Gastrocnemius medialis (tissue), 4 donors: ENCODE results near the gene ALG8. TPM values are rescaled to one million over a fixed set of nuclear protein-coding genes. Genes with fewer than 3 reads are reported as not detected.

ENCODE experiments used
- ATAC-seq, 2 donors: fragments of 150-250 bp; one replicate each; pipeline ENCODE4 v1.9.1; 2016
- DNase-seq, 2 donors: peaks; one replicate each; pipeline ENCODE4 v3.0.0-alpha.2; 2019
- H3K27ac ChIP-seq, 4 donors: fragments of 200-600 bp; sonication (generic); 1 replicate in 1 of 4; 2 replicates in 3 of 4; pipeline ENCODE4 v1.5.1; 2016 to 2018; ENCODE audit warnings: mild to moderate bottlenecking in 2 of 4, moderate library complexity in 1 of 4
- H3K27me3 ChIP-seq, 3 donors: fragments of 200-600 bp; sonication (generic) in 2 of 3; 1 replicate in 1 of 3; 2 replicates in 2 of 3; pipeline versions ENCODE4 v1.5.1 to v1.6.0; 2016 to 2019; ENCODE audit warnings: mild to moderate bottlenecking in 1 of 3, moderate library complexity in 1 of 3
- H3K36me3 ChIP-seq, 2 donors: fragments of 200-600 bp; sonication (generic) in 1 of 2; one replicate each; pipeline ENCODE4 v1.5.1; 2017 to 2018
- H3K4me1 ChIP-seq, 2 donors: fragments of 200-600 bp; sonication (generic) in 1 of 2; one replicate each; pipeline ENCODE4 v1.5.1; 2016 to 2017; ENCODE audit warnings: mild to moderate bottlenecking in 2 of 2
- H3K4me3 ChIP-seq, 4 donors: fragments of 200-600 bp; sonication (generic) in 3 of 4; 1 replicate in 1 of 4; 2 replicates in 3 of 4; pipeline ENCODE4 v1.5.1; 2016 to 2019; ENCODE audit warnings: mild to moderate bottlenecking in 2 of 4
- H3K9me3 ChIP-seq, 3 donors: fragments of 200-600 bp; sonication (generic) in 2 of 3; 1 replicate in 1 of 3; 2 replicates in 2 of 3; pipeline ENCODE4 v1.5.1; 2016 to 2019
- CTCF ChIP-seq, 5 experiments: fragments of 450-650 bp in 3 of 5; fragments of 200-600 bp in 2 of 5; sonication (generic) in 2 of 5; IDR thresholded peaks in 4 of 5; conservative IDR thresholded peaks in 1 of 5; 1 replicate in 4 of 5; 2 replicates in 1 of 5; pipeline ENCODE4 v1.5.1; 2016 to 2019; ENCODE audit warnings: antibody characterized with exemption in 5 of 5, mild to moderate bottlenecking in 3 of 5, moderate library complexity in 3 of 5
- POLR2A ChIP-seq, 2 donors: fragments of 450-650 bp; IDR thresholded peaks; one replicate each; pipeline ENCODE4 v1.6.1; 2017; ENCODE audit warnings: antibody characterized with exemption in 2 of 2, mild to moderate bottlenecking in 2 of 2, moderate library complexity in 2 of 2
- in situ Hi-C, 4 donors: fragments of 200-750 bp; cut with MboI; loops; one replicate each; pipeline versions ENCODE4 v1.15.0 to v1.8.0; 2017; ENCODE audit warnings: low sequenced_read_pairs in 4 of 4
- intact Hi-C: fragments of 100-400 bp; cut with DNase I; formaldehyde crosslinking; loops from one replicate; pipeline ENCODE4 v1.15.1; 2023; ENCODE audit warnings: low total_unique reads
- total RNA-seq, 4 donors: library from RNA; depleted of rRNA; stranded (reverse); fragments of >200 nt; gene quantifications; one replicate each; pipeline versions ENCODE4 v1.1.0 to v1.2.3, GENCODE V29; 2016

The ALG8 gene
- total RNA-seq, 4 donors from 2014 or later, result 9.0 to 12.9 (median 10.9) TPM

GRCh38 chr11:78065203-78065602 lies 74.2 kb downstream of the ALG8 start:
- no peak for DNase-seq
- Histone ChIP-seq H3K27me3 (no peaks in the 10 kb centered on the region), H3K4me3 (no peak overlapping the region), H3K27ac (peak overlapping the region in 2 of 4 donors; percentile 8 to 30), H3K9me3 (no peaks in the 10 kb centered on the region), H3K4me1 (peaks cover 39 to 53% of the 10 kb centered on the region in 2 donors), H3K36me3 (no peaks in the 10 kb centered on the region)
- intact Hi-C loops (loop anchor here (5.0 kb wide), 1 partner anchor 73 kb away; the partner anchor contains the start of gene INTS4), in situ Hi-C loops (no loop called here)
- TF ChIP-seq POLR2A (IDR thresholded peaks at IDR 0.05), result no peak
- no peak for TF ChIP-seq CTCF (IDR thresholded peaks at IDR 0.05 in 4 of 5, conservative IDR thresholded peaks at IDR 0.05 in 1 of 5)
- no peak for ATAC-seq

GRCh38 chr11:78063440-78064181 lies 75.8 kb downstream of the ALG8 start, which contains the start of gene THRSP:
Gene THRSP (plus strand): TSS chr11:78063861. CDS start chr11:78063882, 21 bp downstream.
- Histone ChIP-seq H3K27me3 (no peaks in the 10 kb centered on the region), H3K27ac (peak within 1 kb of the TSS; percentile 60 to 88 (median 70)), H3K9me3 (no peaks in the 10 kb centered on the region), H3K4me1 (peaks cover 38 to 40% of the 10 kb centered on the region in 2 donors), H3K36me3 (no peaks in the 10 kb centered on the region), H3K4me3 (peak within 1 kb of the TSS in 1 of 4 donors; percentile 21)
- TF ChIP-seq POLR2A (IDR thresholded peaks at IDR 0.05), result no peak
- TF ChIP-seq CTCF (IDR thresholded peaks at IDR 0.05 in 4 of 5, conservative IDR thresholded peaks at IDR 0.05 in 1 of 5), result no peak
- peak; percentile 55 to 85 for DNase-seq
- ATAC-seq, result peak; percentile 80
- intact Hi-C loops (no loop called here), in situ Hi-C loops (no loop called here)

- Histone ChIP-seq H3K4me1 (peaks cover 38 to 40% of the 10 kb centered on the region in 2 donors), H3K27ac (peak overlapping the region; percentile 60 to 88 (median 70)), H3K36me3 (no peaks in the 10 kb centered on the region), H3K27me3 (no peaks in the 10 kb centered on the region), H3K4me3 (no peak overlapping the region), H3K9me3 (no peaks in the 10 kb centered on the region)
- DNase-seq (no peak), ATAC-seq (no peak)
- in situ Hi-C loops, result no loop called here
- intact Hi-C loops, result no loop called here
- TF ChIP-seq POLR2A (IDR thresholded peaks at IDR 0.05), result no peak
- no peak for TF ChIP-seq CTCF (IDR thresholded peaks at IDR 0.05 in 4 of 5, conservative IDR thresholded peaks at IDR 0.05 in 1 of 5)
Observed at GRCh38 chr11:78062671-78063070, 76.8 kb downstream of the ALG8 start.

GRCh38 chr11:78061921-78062311 lies 77.5 kb downstream of the ALG8 start:
- peak in 1 of 2 donors; percentile 66 for DNase-seq
- in situ Hi-C loops, result no loop called here

GRCh38 chr11:78061088-78061920 lies 78.1 kb downstream of the ALG8 start:
- Histone ChIP-seq H3K9me3 (no peaks in the 10 kb centered on the region), H3K36me3 (no peaks in the 10 kb centered on the region), H3K4me3 (no peak overlapping the region), H3K4me1 (peaks cover 38 to 40% of the 10 kb centered on the region in 2 donors), H3K27me3 (no peaks in the 10 kb centered on the region), H3K27ac (peak overlapping the region; percentile 61 to 88 (median 70))
- intact Hi-C loops, result no loop called here
- TF ChIP-seq CTCF (IDR thresholded peaks at IDR 0.05 in 4 of 5, conservative IDR thresholded peaks at IDR 0.05 in 1 of 5) (no peak), POLR2A (IDR thresholded peaks at IDR 0.05) (no peak)
- ATAC-seq (peak; percentile 81 to 82), DNase-seq (peak; percentile 66 to 91)
- in situ Hi-C loops, result no loop called here

More at GRCh38 chr11:78061921-78062311, 77.5 kb downstream of the ALG8 start:
- H3K27me3 ChIP-seq, result no peaks in the 10 kb centered on the region
- H3K4me1 ChIP-seq, result peaks cover 38 to 40% of the 10 kb centered on the region in 2 donors
- no peak for TF ChIP-seq POLR2A (IDR thresholded peaks at IDR 0.05)
- H3K4me3 ChIP-seq, result no peak overlapping the region
- no peaks in the 10 kb centered on the region for H3K9me3 ChIP-seq
- ATAC-seq, result peak in 1 of 2 donors; percentile 47
- intact Hi-C loops, result no loop called here
- peak overlapping the region; percentile 61 to 88 (median 70) for H3K27ac ChIP-seq
- H3K36me3 ChIP-seq, result no peaks in the 10 kb centered on the region
